Lung (tissue), 12 donors: ENCODE measurements around the gene SCAMP3. TPM values are rescaled to one million over a fixed set of nuclear protein-coding genes. Genes with fewer than 3 reads are reported as not detected.

Experiments used
- ATAC-seq: fragments of 200-7000 bp; cut with Tn5 transposase; one replicate; pipeline ENCODE4 v1.9.1; 2020; ENCODE audit warnings: moderate number of reproducible peaks; ENCODE audit not compliant: insufficient read depth, low FRiP score
- DNase-seq, 3 donors: peaks; one replicate each; pipeline ENCODE4 v3.0.0-alpha.2; 2013 to 2017
- H3K27ac ChIP-seq, 2 donors: one replicate each; pipeline ENCODE4 v1.5.1; 2013; ENCODE audit warnings: mild to moderate bottlenecking in 2 of 2, moderate library complexity in 2 of 2, control low read depth in 1 of 2, inconsistent platforms in 1 of 2, low read depth in 1 of 2, low read length in 1 of 2
- H3K27me3 ChIP-seq, 3 donors: one replicate each; pipeline ENCODE4 v1.5.1; 2013; ENCODE audit warnings: low read length in 2 of 3; ENCODE audit not compliant: control insufficient read depth in 3 of 3, insufficient read depth in 3 of 3
- H3K36me3 ChIP-seq, 4 donors: one replicate each; pipeline ENCODE4 v1.5.1; 2013; ENCODE audit warnings: low read length in 4 of 4, mild to moderate bottlenecking in 1 of 4, moderate library complexity in 1 of 4; ENCODE audit not compliant: control insufficient read depth in 4 of 4, insufficient read depth in 4 of 4
- H3K4me1 ChIP-seq, 5 donors: one replicate each; pipeline ENCODE4 v1.5.1; 2013; ENCODE audit warnings: low read length in 5 of 5, mild to moderate bottlenecking in 2 of 5, moderate library complexity in 1 of 5; ENCODE audit not compliant: control insufficient read depth in 5 of 5, insufficient read depth in 5 of 5
- H3K4me3 ChIP-seq: one replicate; pipeline ENCODE4 v1.5.1; 2013; ENCODE audit warnings: mild to moderate bottlenecking, control low read depth, moderate library complexity
- H3K9ac ChIP-seq, 2 donors: one replicate each; pipeline ENCODE4 v1.5.1; 2013; ENCODE audit warnings: low read length in 2 of 2, control low read depth in 1 of 2; ENCODE audit not compliant: insufficient read depth in 1 of 2
- H3K9me3 ChIP-seq, 4 donors: one replicate each; pipeline ENCODE4 v1.5.1; 2013; ENCODE audit warnings: low read length in 3 of 4, mild to moderate bottlenecking in 1 of 4, moderate library complexity in 1 of 4; ENCODE audit not compliant: control insufficient read depth in 4 of 4, insufficient read depth in 3 of 4
- WGBS, 2 donors: extraction: QIAGEN DNeasy Blood & Tissue Kit; methylation state at CpG; one replicate each; pipeline ENCODE4 v1.1.7; 2013; 5-methylcytosine and 5-hydroxymethylcytosine counted together
- polyA plus RNA-seq, 2 donors: library from polyadenylated mRNA; stranded (reverse); fragments of 200-250 nt; gene quantifications; one replicate each; pipeline ENCODE4 v1.2.1, GENCODE V29; 2013
- total RNA-seq, 2 donors: library from RNA; depleted of rRNA in 1 of 2; stranded (reverse); fragments of >200 nt in 1 of 2; gene quantifications; one replicate each; pipeline ENCODE4 v1.2.1, GENCODE V29; 2014 to 2021
- TF ChIP-seq, protein P1 (sequence below): IDR thresholded peaks from 2 replicates; pipeline ENCODE4 v1.5.1; 2012; ENCODE audit warnings: mild to moderate bottlenecking; ENCODE audit errors: control extremely low read depth, extremely low read depth
- donor health status: control.
- donor health status: control.
- donor health status: Bipolar disorder and iron deficiency.
- donor health status: healthy.
- donor health status: DM: yes; HTN: yes; CAD: no.

Gene SCAMP3
- total and polyA plus RNA-seq, 4 donors = 29.9 to 90.3 (median 69.8) TPM

DNA sequence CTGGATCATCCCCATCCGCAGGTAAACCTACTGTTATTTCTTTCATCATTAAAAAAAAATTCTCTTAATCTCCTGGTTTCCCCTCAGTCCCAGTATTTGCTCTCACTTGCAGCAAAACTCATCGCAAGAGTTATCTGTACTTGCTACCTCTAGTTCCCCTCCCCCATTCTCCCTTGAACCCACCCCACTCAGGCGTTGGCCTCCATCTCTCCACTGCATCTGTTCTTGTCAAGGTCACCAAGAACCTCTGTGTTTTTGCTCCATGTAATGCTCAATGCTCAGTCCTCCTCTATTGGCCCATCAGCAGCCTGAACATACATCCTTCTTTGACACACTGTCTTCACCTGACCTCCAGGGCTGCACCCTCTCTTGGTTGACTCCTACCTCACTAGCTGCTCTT lies 34.5 kb upstream of the SCAMP3 start:
- DNase-seq (no peak), ATAC-seq (no peak)
- peaks cover 0 to 2% (median 0%) of the 10 kb centered on the region in 4 donors for H3K9me3 ChIP-seq
- no peak overlapping the region for H3K27ac ChIP-seq
- H3K4me1 ChIP-seq = peaks cover 0 to 6% (median 0%) of the 10 kb centered on the region in 5 donors
- 81 to 90% methylated on average over 3 of the region's 3 CpGs for WGBS, 2 donors
- TF ChIP-seq, protein P1, sequence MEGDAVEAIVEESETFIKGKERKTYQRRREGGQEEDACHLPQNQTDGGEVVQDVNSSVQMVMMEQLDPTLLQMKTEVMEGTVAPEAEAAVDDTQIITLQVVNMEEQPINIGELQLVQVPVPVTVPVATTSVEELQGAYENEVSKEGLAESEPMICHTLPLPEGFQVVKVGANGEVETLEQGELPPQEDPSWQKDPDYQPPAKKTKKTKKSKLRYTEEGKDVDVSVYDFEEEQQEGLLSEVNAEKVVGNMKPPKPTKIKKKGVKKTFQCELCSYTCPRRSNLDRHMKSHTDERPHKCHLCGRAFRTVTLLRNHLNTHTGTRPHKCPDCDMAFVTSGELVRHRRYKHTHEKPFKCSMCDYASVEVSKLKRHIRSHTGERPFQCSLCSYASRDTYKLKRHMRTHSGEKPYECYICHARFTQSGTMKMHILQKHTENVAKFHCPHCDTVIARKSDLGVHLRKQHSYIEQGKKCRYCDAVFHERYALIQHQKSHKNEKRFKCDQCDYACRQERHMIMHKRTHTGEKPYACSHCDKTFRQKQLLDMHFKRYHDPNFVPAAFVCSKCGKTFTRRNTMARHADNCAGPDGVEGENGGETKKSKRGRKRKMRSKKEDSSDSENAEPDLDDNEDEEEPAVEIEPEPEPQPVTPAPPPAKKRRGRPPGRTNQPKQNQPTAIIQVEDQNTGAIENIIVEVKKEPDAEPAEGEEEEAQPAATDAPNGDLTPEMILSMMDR = no peak
- H3K9ac ChIP-seq = no peak overlapping the region
- peaks cover 0 to 50% (median 35%) of the 10 kb centered on the region in 3 donors for H3K27me3 ChIP-seq
- no peak overlapping the region for H3K4me3 ChIP-seq
- no peaks in the 10 kb centered on the region for H3K36me3 ChIP-seq

DNA sequence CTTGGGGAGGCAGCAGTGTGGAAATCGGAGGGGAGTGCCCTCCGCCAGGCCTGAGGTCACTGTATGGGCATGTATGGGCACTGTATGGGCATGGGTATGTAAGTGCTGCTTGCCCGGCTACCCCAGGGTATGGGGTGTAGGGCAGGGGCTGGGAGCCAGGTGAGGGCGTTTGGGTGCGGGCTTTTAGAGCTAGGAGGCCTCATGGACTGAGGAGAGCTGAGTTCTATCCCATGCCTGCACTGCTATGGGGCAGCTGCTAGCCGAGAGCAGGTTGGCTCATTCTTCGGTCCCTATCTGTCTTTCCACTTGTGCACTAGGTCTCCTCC lies 33.7 kb upstream of the SCAMP3 start:
- Histone ChIP-seq H3K9me3 (peaks cover 0 to 2% (median 0%) of the 10 kb centered on the region in 4 donors), H3K4me1 (peaks cover 0 to 6% (median 0%) of the 10 kb centered on the region in 5 donors), H3K27ac (no peak overlapping the region), H3K9ac (no peak overlapping the region), H3K27me3 (peaks cover 0 to 50% (median 35%) of the 10 kb centered on the region in 3 donors), H3K36me3 (no peaks in the 10 kb centered on the region), H3K4me3 (no peak overlapping the region)
- DNase-seq = no peak
- TF ChIP-seq, protein P1 = no peak
- 88 to 91% methylated on average over 7 of the region's 7 CpGs for WGBS, 2 donors
- no peak for ATAC-seq

DNA sequence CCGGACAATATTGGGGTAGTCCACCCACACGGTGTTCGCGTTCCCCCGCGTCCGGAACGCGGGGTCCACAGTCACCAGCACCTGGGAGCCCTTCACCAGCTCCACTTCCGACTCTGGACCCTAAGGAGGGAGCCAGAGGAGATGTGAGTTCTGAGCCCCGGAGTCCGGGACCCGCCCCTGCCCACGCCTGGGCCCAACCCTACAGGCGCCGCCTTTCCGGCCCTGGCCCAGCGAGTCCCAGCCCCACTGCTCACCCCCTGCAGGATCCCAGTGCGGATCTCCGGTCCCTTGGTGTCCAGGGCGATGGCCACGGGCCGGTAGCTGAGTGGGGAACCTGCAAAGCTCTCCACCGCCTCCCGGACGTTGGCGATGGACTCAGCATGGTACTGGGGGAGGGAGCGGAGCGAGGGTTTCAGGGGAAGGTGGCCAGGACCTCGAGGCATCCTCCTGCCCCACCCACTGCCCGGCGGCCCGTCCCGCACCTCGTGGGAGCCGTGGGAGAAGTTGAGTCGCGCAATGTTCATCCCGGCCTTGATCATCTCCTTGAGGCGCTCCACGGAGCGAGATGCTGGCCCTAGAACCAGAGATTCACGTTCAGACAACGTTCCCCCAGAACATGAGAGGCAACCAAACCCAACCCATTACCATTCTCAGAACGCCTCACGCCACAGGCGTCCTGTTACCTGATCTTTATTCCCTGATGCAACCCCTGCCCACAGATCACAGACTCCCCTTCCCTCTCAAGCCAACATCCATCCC lies 33.2 kb upstream of the SCAMP3 start:
- H3K4me1 ChIP-seq = peaks cover 0 to 6% (median 0%) of the 10 kb centered on the region in 5 donors
- H3K27ac ChIP-seq = no peak overlapping the region
- WGBS, 2 donors = 16 to 18% methylated on average over 46 to 47 of the region's 47 CpGs
- H3K9me3 ChIP-seq = peaks cover 0 to 2% (median 0%) of the 10 kb centered on the region in 4 donors
- peaks cover 0 to 50% (median 35%) of the 10 kb centered on the region in 3 donors for H3K27me3 ChIP-seq
- DNase-seq = no peak
- no peak for ATAC-seq
- TF ChIP-seq, protein P1 = no peak
- H3K36me3 ChIP-seq = no peaks in the 10 kb centered on the region
- H3K4me3 ChIP-seq = no peak overlapping the region
- H3K9ac ChIP-seq = no peak overlapping the region
